ENCODE measurements around the gene TMEM190. TPM values are rescaled to one million over a fixed set of nuclear protein-coding genes. Genes with fewer than 3 reads are reported as not detected.

The TMEM190 gene
- total RNA-seq, 4 donors from 2014 or later: not detected

Other genes starting within 250 kb of the TMEM190 start
- gene TNNT1, start 227.6 kb upstream of the TMEM190 start, total RNA-seq: 1,000 to 10,000 TPM; 2,342 to 9,166 (median 6,627) TPM
- 1 to 10 TPM; 1.6 to 6.2 (median 5.5) TPM for gene TNNI3, start 219.1 kb upstream of the TMEM190 start, total RNA-seq
- gene DNAAF3, start 210.2 kb upstream of the TMEM190 start, total RNA-seq: under 1 TPM in 1 of 4 donors, not detected in 3; 0.39 TPM
- not detected for gene SYT5, start 196.5 kb upstream of the TMEM190 start, total RNA-seq
- under 1 TPM; 0.39 to 0.56 (median 0.48) TPM for gene PTPRH, start 167.3 kb upstream of the TMEM190 start, total RNA-seq
- gene TMEM86B, start 148.1 kb upstream of the TMEM190 start, total RNA-seq: 1 to 10 TPM in 3 of 4 donors, under 1 TPM in 1; 0.87 to 5.0 (median 1.7) TPM
- gene PPP6R1, start 117.8 kb upstream of the TMEM190 start, total RNA-seq: 10 to 100 TPM; 14.6 to 47.9 (median 39.6) TPM
- gene HSPBP1, start 96.7 kb upstream of the TMEM190 start, total RNA-seq: 10 to 100 TPM; 18.5 to 41.7 (median 36.7) TPM
- not detected for gene BRSK1, start 92.8 kb upstream of the TMEM190 start, total RNA-seq
- 1 to 10 TPM in 1 of 4 donors, under 1 TPM in 1, not detected in 2; 0.40 to 3.3 TPM for gene TMEM150B, start 51.5 kb upstream of the TMEM190 start, total RNA-seq
- gene KMT5C, start 37.0 kb upstream of the TMEM190 start, total RNA-seq: 1 to 10 TPM; 2.5 to 5.4 (median 4.5) TPM
- not detected for gene COX6B2, start 22.1 kb upstream of the TMEM190 start, total RNA-seq
- not detected for gene GARIN5B, start 13.6 kb upstream of the TMEM190 start, total RNA-seq
- under 1 TPM in 1 of 4 donors, not detected in 3; 0.66 TPM for gene IL11, start 6.4 kb upstream of the TMEM190 start, total RNA-seq
- gene TMEM238, start 7.5 kb downstream of the TMEM190 start, total RNA-seq: 1 to 10 TPM; 1.3 to 4.7 (median 2.1) TPM
- gene RPL28, start 9.1 kb downstream of the TMEM190 start, total RNA-seq: 100 to 1,000 TPM; 123 to 278 (median 206) TPM
- 10 to 100 TPM in 3 of 4 donors, 1 to 10 TPM in 1; 7.7 to 14.6 (median 13.4) TPM for gene UBE2S, start 31.0 kb downstream of the TMEM190 start, total RNA-seq
- not detected for gene SHISA7, start 66.5 kb downstream of the TMEM190 start, total RNA-seq
- 100 to 1,000 TPM in 1 of 4 donors, 10 to 100 TPM in 3; 59.7 to 101 (median 88.7) TPM for gene ISOC2, start 84.8 kb downstream of the TMEM190 start, total RNA-seq
- gene C19orf85, start 87.9 kb downstream of the TMEM190 start, total RNA-seq: not detected
- gene ZNF628, start 99.8 kb downstream of the TMEM190 start, total RNA-seq: 10 to 100 TPM in 3 of 4 donors, 1 to 10 TPM in 1; 7.4 to 22.3 (median 14.1) TPM
- 1 to 10 TPM in 2 of 4 donors, under 1 TPM in 2; 0.40 to 2.5 (median 1.1) TPM for gene NAT14, start 108.4 kb downstream of the TMEM190 start, total RNA-seq
- 1 to 10 TPM in 2 of 4 donors, under 1 TPM in 2; 0.53 to 2.2 (median 1.1) TPM for gene SSC5D, start 111.6 kb downstream of the TMEM190 start, total RNA-seq
- 1 to 10 TPM in 3 of 4 donors, not detected in 1; 1.5 to 3.0 (median 1.6) TPM for gene SBK2, start 160.3 kb downstream of the TMEM190 start, total RNA-seq
- 10 to 100 TPM in 1 of 4 donors, 1 to 10 TPM in 3; 3.1 to 24.1 (median 6.8) TPM for gene SBK3, start 168.7 kb downstream of the TMEM190 start, total RNA-seq
- gene ZNF579, start 204.0 kb downstream of the TMEM190 start, total RNA-seq: 10 to 100 TPM; 15.0 to 19.3 (median 16.8) TPM
- 10 to 100 TPM in 1 of 4 donors, 1 to 10 TPM in 3; 6.8 to 11.2 (median 7.4) TPM for gene FIZ1, start 222.7 kb downstream of the TMEM190 start, total RNA-seq
- 10 to 100 TPM; 35.6 to 61.7 (median 47.0) TPM for gene ZNF524, start 223.5 kb downstream of the TMEM190 start, total RNA-seq
- 10 to 100 TPM; 10.3 to 23.4 (median 15.2) TPM for gene ZNF865, start 228.8 kb downstream of the TMEM190 start, total RNA-seq
- gene ZNF784, start 247.7 kb downstream of the TMEM190 start, total RNA-seq: 1 to 10 TPM; 6.0 to 10.0 (median 8.2) TPM